Measurements from ENCODE around the gene SEC14L2. TPM values are rescaled to one million over a fixed set of nuclear protein-coding genes. Genes with fewer than 3 reads are reported as not detected.

The SEC14L2 gene
- total and polyA plus RNA-seq, 2 donors (not counting 1 experiment from before 2014, with no cell fraction given), result 0.24 to 0.67 TPM

- DNase-seq (peak; percentile 85), ATAC-seq (ENCODE audit: low read depth) (peak; percentile 19)
- WGBS (ENCODE audit: insufficient coverage), result 81% methylated on average over 18 of the region's 29 CpGs
- H3K4me3 ChIP-seq (ENCODE audit: control extremely low read depth in 1 of 5, extremely low read depth in 1 of 5, insufficient read depth in 1 of 5, low read depth in 2 of 5, low read length in 4 of 5), result peak overlapping the region; percentile 42 to 83 (median 80)
- Mint-ChIP-seq H3K27me3 (no peaks in the 10 kb centered on the region), H3K27ac (peak overlapping the region; percentile 78), H3K9me3 (ENCODE audit: insufficient read depth) (no peaks in the 10 kb centered on the region), H3K4me3 (peak overlapping the region; percentile 94), H3K4me1 (peaks cover 48% of the 10 kb centered on the region)
- intact Hi-C loops (cut with micrococcal nuclease), result loop anchor here (1.0 to 10.0 kb wide), 4 partner anchors 10 to 1542 kb away; partner anchors contain the start of gene ZNRF3
- H3K4me1 ChIP-seq (ENCODE audit: control insufficient read depth in 2 of 2, insufficient read depth in 2 of 2, low read length in 2 of 2), result peaks cover 22 to 40% of the 10 kb centered on the region in 2 donors
- H3K9ac ChIP-seq (ENCODE audit: low read length), result peak overlapping the region; percentile 93
- peaks cover 11% of the 10 kb centered on the region for H3K79me2 ChIP-seq (ENCODE audit: control insufficient read depth, insufficient read depth, low read length)
- no peaks in the 10 kb centered on the region for H3K27me3 ChIP-seq (replicated peaks in 1 of 4; ENCODE audit: control extremely low read depth in 1 of 4, control insufficient read depth in 3 of 4, insufficient read depth in 4 of 4, low read length in 3 of 4)
- TF ChIP-seq CTCF (IDR thresholded peaks at IDR 0.05), result peak; percentile 77
- no peak for TF ChIP-seq EZH2 (IDR thresholded peaks at IDR 0.05; ENCODE audit: borderline replicate concordance, insufficient read depth, low read depth, low read length, poor library complexity, severe bottlenecking)
- POLR2A ChIA-PET, result interaction anchor here (1.0 to 1.2 kb wide), 2 partner anchors 35 to 137 kb away, joined by 3 read pairs; partner anchors contain the start of gene CASTOR1
- H3K4me2 ChIP-seq (replicated peaks; ENCODE audit: low read depth, low read length, poor library complexity, severe bottlenecking), result peak overlapping the region; percentile 91
- peaks cover 0 to 8% (median 0%) of the 10 kb centered on the region in 3 donors for H3K9me3 ChIP-seq (ENCODE audit: control extremely low read depth in 1 of 3, control insufficient read depth in 2 of 3, insufficient read depth in 1 of 3, low read length in 2 of 3)
- H3K27ac ChIP-seq (ENCODE audit: low read length in 2 of 2), result peak overlapping the region in 1 of 2 donors; percentile 0
- CTCF ChIA-PET, result interaction anchor here (0.8 to 7.0 kb wide), 6 partner anchors 10 to 138 kb away, joined by 3 to 94 read pairs (median 6); partner anchors contain the start of genes CASTOR1 and RNF215
- peak overlapping the region; percentile 79 for H2AFZ ChIP-seq (ENCODE audit: insufficient read depth, low read depth, low read length, poor library complexity, severe bottlenecking)
- no peaks in the 10 kb centered on the region for H4K20me1 ChIP-seq (ENCODE audit: control insufficient read depth, insufficient read depth, low read length, poor library complexity, severe bottlenecking)
- H3K36me3 ChIP-seq (replicated peaks in 1 of 2; ENCODE audit: control extremely low read depth in 1 of 2, control insufficient read depth in 1 of 2, extremely low read depth in 1 of 2, insufficient read depth in 2 of 2, low read length in 1 of 2), result no peaks in the 10 kb centered on the region
Measured at GRCh38 chr22:30426388-30427353, 29.9 kb downstream of the SEC14L2 start.
